Gastroesophageal sphincter (tissue), 3 donors: Measurements from ENCODE around the gene SERPINB13.

Experiments used
- EP300 ChIP-seq: sonication (generic); formaldehyde crosslinking; IDR thresholded peaks from one replicate; pipeline ENCODE4 v1.6.1; 2017; ENCODE audit warnings: antibody characterized with exemption, mild to moderate bottlenecking
- POLR2A ChIP-seq, 2 donors: fragments of 450-650 bp; IDR thresholded peaks; one replicate each; pipeline ENCODE4 v1.6.1; 2017; ENCODE audit warnings: antibody characterized with exemption in 2 of 2, mild to moderate bottlenecking in 2 of 2, moderate library complexity in 1 of 2
- TF ChIP-seq, protein P1 (sequence below), 4 experiments: fragments of 200-600 bp in 2 of 4; fragments of 450-650 bp in 2 of 4; sonication (generic) in 1 of 4; IDR thresholded peaks; one replicate each; pipeline ENCODE4 v1.5.1; 2017 to 2019; ENCODE audit warnings: antibody characterized with exemption in 4 of 4, mild to moderate bottlenecking in 2 of 4, moderate library complexity in 2 of 4

- TF ChIP-seq, protein P1, sequence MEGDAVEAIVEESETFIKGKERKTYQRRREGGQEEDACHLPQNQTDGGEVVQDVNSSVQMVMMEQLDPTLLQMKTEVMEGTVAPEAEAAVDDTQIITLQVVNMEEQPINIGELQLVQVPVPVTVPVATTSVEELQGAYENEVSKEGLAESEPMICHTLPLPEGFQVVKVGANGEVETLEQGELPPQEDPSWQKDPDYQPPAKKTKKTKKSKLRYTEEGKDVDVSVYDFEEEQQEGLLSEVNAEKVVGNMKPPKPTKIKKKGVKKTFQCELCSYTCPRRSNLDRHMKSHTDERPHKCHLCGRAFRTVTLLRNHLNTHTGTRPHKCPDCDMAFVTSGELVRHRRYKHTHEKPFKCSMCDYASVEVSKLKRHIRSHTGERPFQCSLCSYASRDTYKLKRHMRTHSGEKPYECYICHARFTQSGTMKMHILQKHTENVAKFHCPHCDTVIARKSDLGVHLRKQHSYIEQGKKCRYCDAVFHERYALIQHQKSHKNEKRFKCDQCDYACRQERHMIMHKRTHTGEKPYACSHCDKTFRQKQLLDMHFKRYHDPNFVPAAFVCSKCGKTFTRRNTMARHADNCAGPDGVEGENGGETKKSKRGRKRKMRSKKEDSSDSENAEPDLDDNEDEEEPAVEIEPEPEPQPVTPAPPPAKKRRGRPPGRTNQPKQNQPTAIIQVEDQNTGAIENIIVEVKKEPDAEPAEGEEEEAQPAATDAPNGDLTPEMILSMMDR (IDR thresholded peaks at IDR 0.05): no peak
- no peak for TF ChIP-seq POLR2A (IDR thresholded peaks at IDR 0.05)
- TF ChIP-seq EP300: no peak
Measured at GRCh38 chr18:63626431-63626830, 39.3 kb downstream of the SERPINB13 start.
